Caco-2 (cell line): ENCODE measurements around the gene RAMACL. TPM values are rescaled to one million over a fixed set of nuclear protein-coding genes. Genes with fewer than 3 reads are reported as not detected.

Source experiments
- BruUV-seq: library from RNA; stranded (reverse); fragments of 400-500 nt; replicated peaks from 2 replicates; lab custom pipeline; 2021; lab: Mats Ljungman, UMichigan
- CTCF ChIA-PET: fragments of 300-600 bp; sonication (Branson Sonifier 250); formaldehyde crosslinking; loops from one replicate; lab custom pipeline; 2022; ENCODE audit warnings: antibody characterized with exemption; lab: Charles Lee
- POLR2A ChIA-PET: fragments of 300-600 bp; sonication (Branson Sonifier 250); formaldehyde crosslinking; loops from one replicate; lab custom pipeline; 2022; ENCODE audit warnings: antibody characterized with exemption; lab: Charles Lee
- DNase-seq, 2 experiments: peaks; one replicate each; pipeline versions ENCODE4 v3.0.0 to v3.0.0-alpha.2; 2020 to 2022
- H3K27me3 ChIP-seq: replicated peaks from 2 replicates; pipeline ENCODE4 v1.6.0; 2011; ENCODE audit warnings: low read length; ENCODE audit not compliant: control insufficient read depth, insufficient read depth
- H3K36me3 ChIP-seq: 2 replicates; pipeline ENCODE4 v1.5.1; 2011; ENCODE audit warnings: low read length; ENCODE audit not compliant: control insufficient read depth, insufficient read depth
- H3K4me1 ChIP-seq: fragments of 250-450 bp; sonication (Bioruptor Pico); 2 replicates; pipeline ENCODE4 v1.5.1; 2020; ENCODE audit warnings: mild to moderate bottlenecking
- H3K4me3 ChIP-seq: 2 replicates; pipeline ENCODE4 v1.5.1; 2011; ENCODE audit warnings: low read depth, mild to moderate bottlenecking, control low read depth, low read length
- H3K9me3 ChIP-seq: fragments of 250-450 bp; sonication (Bioruptor Pico); 2 replicates; pipeline ENCODE4 v1.5.1; 2020; ENCODE audit warnings: mild to moderate bottlenecking, moderate library complexity
- H3K27ac Mint-ChIP-seq: one replicate; pipeline ENCODE4 v1.8.0; 2022; ENCODE audit warnings: mixed read lengths; ENCODE audit not compliant: unreplicated experiment
- H3K27me3 Mint-ChIP-seq: one replicate; pipeline ENCODE4 v1.8.0; 2022; ENCODE audit warnings: mixed read lengths; ENCODE audit not compliant: insufficient read depth, unreplicated experiment
- H3K36me3 Mint-ChIP-seq: one replicate; pipeline ENCODE4 v1.8.0; 2022; ENCODE audit warnings: mild to moderate bottlenecking, mixed read lengths; ENCODE audit not compliant: insufficient read depth, unreplicated experiment
- H3K4me1 Mint-ChIP-seq: one replicate; pipeline ENCODE4 v1.8.0; 2022; ENCODE audit warnings: low read depth, mixed read lengths; ENCODE audit not compliant: unreplicated experiment
- H3K4me3 Mint-ChIP-seq: one replicate; pipeline ENCODE4 v1.8.0; 2022; ENCODE audit warnings: mild to moderate bottlenecking, moderate library complexity, mixed read lengths; ENCODE audit not compliant: unreplicated experiment
- H3K9me3 Mint-ChIP-seq: one replicate; pipeline ENCODE4 v1.8.0; 2022; ENCODE audit warnings: mixed read lengths; ENCODE audit not compliant: unreplicated experiment
- intact Hi-C: fragments of 100-400 bp; cut with micrococcal nuclease; formaldehyde crosslinking; loops from one replicate; pipeline ENCODE4 v1.10.0; 2022; ENCODE audit not compliant: unreplicated experiment
- total RNA-seq: library from RNA; stranded (reverse); gene quantifications from 2 replicates; pipeline ENCODE4 v1.2.3, GENCODE V29; 2022
- TF ChIP-seq, protein P1 (sequence below), 2 experiments: fragments of 200-600 bp in 1 of 2; IDR thresholded peaks; 1 replicate in 1 of 2; 2 replicates in 1 of 2; pipeline versions ENCODE4 v1.5.1 to v1.8.0; 2011 to 2022; ENCODE audit warnings: antibody characterized with exemption in 1 of 2, control low read depth in 1 of 2, inconsistent platforms in 1 of 2, low read depth in 1 of 2, low read length in 1 of 2, mild to moderate bottlenecking in 1 of 2, moderate library complexity in 1 of 2; ENCODE audit not compliant: insufficient read depth in 1 of 2, severe bottlenecking in 1 of 2, unreplicated experiment in 1 of 2

RAMACL gene
- total RNA-seq, 1 experiment from 2014 or later: 0.20 TPM

DNA sequence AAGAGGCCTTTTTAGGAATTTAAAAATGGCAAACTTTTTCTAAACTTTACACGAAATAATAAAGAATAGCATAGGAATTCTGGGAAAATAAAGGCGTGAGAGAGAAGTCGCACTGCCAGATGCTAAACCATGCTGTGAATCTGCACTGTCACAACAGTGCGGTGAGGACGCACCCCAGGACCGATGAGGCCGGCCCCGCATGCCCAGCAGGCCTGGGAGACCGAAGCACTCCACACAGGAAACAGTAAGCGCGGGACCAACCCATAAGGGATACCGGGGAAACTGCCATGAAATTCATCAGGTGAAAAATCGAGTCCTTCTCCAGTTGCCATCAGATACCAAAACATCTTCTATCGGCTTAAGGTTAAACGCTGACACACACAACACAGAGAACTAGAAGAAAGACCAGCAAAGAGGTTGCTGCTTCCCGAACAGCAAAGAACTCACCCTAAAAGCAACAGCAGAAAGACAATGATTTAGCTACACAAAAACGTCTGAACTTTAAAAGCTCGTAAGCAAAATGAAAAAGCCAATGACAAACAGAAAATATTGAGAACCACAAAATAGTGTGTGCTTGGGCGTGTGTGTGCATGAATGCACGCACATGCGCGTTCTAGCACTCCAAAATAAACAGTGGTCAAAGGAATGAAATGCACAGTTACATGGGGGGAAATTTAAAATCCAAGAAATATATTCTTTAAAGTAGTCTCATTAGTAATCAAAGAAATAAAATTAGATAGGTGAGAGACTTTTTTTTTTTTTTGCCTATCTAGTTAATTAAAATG is 15.4 kb downstream of the RAMACL start:
- no peak for DNase-seq
- no TSS peak for BruUV-seq
- no peaks in the 10 kb centered on the region for H3K4me1 Mint-ChIP-seq

DNA sequence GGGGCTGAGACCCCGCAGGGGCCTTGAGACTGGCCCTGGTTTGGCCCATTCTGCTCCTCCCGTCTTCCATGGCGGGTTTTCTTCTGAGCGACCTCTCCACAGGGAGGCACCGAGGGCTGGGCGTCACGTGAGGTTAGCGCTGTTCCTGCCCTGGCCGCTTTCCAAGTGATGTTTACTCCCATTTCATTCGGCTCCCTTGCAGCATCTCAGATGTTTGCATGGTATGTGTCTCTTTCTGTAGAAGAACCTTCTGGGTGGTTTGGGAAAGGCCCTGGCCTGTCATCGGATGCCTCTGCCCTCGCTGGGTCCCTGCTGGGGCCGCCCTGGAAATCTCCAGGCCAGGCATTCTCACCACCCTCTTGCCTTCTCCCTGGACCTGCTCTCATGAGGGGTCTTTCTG is 17.3 kb downstream of the RAMACL start:
- Mint-ChIP-seq H3K4me3 (no peak overlapping the region), H3K27me3 (peaks cover 6% of the 10 kb centered on the region), H3K36me3 (no peaks in the 10 kb centered on the region), H3K9me3 (no peaks in the 10 kb centered on the region), H3K27ac (no peak overlapping the region), H3K4me1 (no peaks in the 10 kb centered on the region)
- Histone ChIP-seq H3K27me3 (no peaks in the 10 kb centered on the region), H3K4me1 (no peaks in the 10 kb centered on the region), H3K36me3 (no peaks in the 10 kb centered on the region), H3K9me3 (no peaks in the 10 kb centered on the region), H3K4me3 (no peak overlapping the region)
- TF ChIP-seq, protein P1, sequence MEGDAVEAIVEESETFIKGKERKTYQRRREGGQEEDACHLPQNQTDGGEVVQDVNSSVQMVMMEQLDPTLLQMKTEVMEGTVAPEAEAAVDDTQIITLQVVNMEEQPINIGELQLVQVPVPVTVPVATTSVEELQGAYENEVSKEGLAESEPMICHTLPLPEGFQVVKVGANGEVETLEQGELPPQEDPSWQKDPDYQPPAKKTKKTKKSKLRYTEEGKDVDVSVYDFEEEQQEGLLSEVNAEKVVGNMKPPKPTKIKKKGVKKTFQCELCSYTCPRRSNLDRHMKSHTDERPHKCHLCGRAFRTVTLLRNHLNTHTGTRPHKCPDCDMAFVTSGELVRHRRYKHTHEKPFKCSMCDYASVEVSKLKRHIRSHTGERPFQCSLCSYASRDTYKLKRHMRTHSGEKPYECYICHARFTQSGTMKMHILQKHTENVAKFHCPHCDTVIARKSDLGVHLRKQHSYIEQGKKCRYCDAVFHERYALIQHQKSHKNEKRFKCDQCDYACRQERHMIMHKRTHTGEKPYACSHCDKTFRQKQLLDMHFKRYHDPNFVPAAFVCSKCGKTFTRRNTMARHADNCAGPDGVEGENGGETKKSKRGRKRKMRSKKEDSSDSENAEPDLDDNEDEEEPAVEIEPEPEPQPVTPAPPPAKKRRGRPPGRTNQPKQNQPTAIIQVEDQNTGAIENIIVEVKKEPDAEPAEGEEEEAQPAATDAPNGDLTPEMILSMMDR (IDR thresholded peaks at IDR 0.05; ENCODE audit: insufficient read depth in 1 of 2, low read depth in 1 of 2, low read length in 1 of 2, severe bottlenecking in 1 of 2, unreplicated experiment in 1 of 2): no peak
- POLR2A ChIA-PET: no interaction called here
- DNase-seq: no peak
- intact Hi-C loops: no loop called here
- no TSS peak for BruUV-seq
- CTCF ChIA-PET: no interaction called here

More for the DNA sequence above, 15.4 kb downstream of the RAMACL start:
- TF ChIP-seq, protein P1 (IDR thresholded peaks at IDR 0.05; ENCODE audit: insufficient read depth in 1 of 2, low read depth in 1 of 2, low read length in 1 of 2, severe bottlenecking in 1 of 2, unreplicated experiment in 1 of 2): no peak
- Histone ChIP-seq H3K27me3 (no peaks in the 10 kb centered on the region), H3K4me1 (no peaks in the 10 kb centered on the region), H3K9me3 (no peaks in the 10 kb centered on the region; the same call in 1 of the 2 replicates), H3K36me3 (no peaks in the 10 kb centered on the region), H3K4me3 (no peak overlapping the region)
- intact Hi-C loops: no loop called here
- Mint-ChIP-seq H3K9me3 (peaks cover 5% of the 10 kb centered on the region), H3K4me3 (no peak overlapping the region), H3K36me3 (no peaks in the 10 kb centered on the region), H3K27me3 (peaks cover 7% of the 10 kb centered on the region), H3K27ac (no peak overlapping the region)
- POLR2A ChIA-PET: no interaction called here
- CTCF ChIA-PET: no interaction called here

DNA sequence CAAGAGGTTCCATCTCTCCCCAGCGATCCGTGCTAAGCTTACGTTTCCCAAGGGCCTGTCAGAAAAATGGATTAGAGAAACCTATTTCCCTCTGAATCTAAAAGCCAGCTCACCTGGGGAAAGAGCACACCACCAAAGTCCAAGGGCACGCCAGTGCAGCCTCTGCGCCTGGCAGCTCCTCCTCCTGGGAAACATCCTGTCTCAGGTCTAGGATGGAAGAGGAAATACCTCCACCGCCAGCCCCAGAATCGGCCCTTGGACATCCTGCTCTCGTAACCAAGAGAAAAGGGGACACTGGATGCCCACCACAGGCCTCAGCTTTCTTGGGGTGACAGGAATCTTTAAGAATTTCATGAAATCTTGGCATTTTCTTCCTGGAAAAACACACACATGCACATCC is 18.7 kb downstream of the RAMACL start:
- POLR2A ChIA-PET: no interaction called here

More for the DNA sequence above, 18.7 kb downstream of the RAMACL start:
- Histone ChIP-seq H3K4me3 (no peak overlapping the region), H3K27me3 (no peaks in the 10 kb centered on the region), H3K9me3 (no peaks in the 10 kb centered on the region), H3K4me1 (no peaks in the 10 kb centered on the region), H3K36me3 (no peaks in the 10 kb centered on the region)
- DNase-seq: no peak
- Mint-ChIP-seq H3K27me3 (peaks cover 10% of the 10 kb centered on the region), H3K4me1 (no peaks in the 10 kb centered on the region), H3K27ac (no peak overlapping the region), H3K4me3 (no peak overlapping the region), H3K9me3 (no peaks in the 10 kb centered on the region), H3K36me3 (no peaks in the 10 kb centered on the region)
- TF ChIP-seq, protein P1 (IDR thresholded peaks at IDR 0.05; ENCODE audit: insufficient read depth in 1 of 2, low read depth in 1 of 2, low read length in 1 of 2, severe bottlenecking in 1 of 2, unreplicated experiment in 1 of 2): no peak
- CTCF ChIA-PET: no interaction called here
- no TSS peak for BruUV-seq
- intact Hi-C loops: no loop called here
